ENCODE results near the gene RAB11FIP4.

- TF ChIP-seq CTCF (IDR thresholded peaks at IDR 0.05) (no peak), POLR2AphosphoS5 (IDR thresholded peaks at IDR 0.05; ENCODE audit: low read depth, low read length) (no peak), REST (IDR thresholded peaks at IDR 0.05; ENCODE audit: insufficient read depth in 1 of 2, low read depth in 2 of 2, low read length in 1 of 2) (no peak)
Observed at GRCh38 chr17:31381165-31381668, 10.3 kb upstream of the RAB11FIP4 start.
